NCI-H2227 treated with DMSO at 0.1 percent for 48 hours (cell line): ENCODE results near the gene ZDHHC19.
"Not testable (repeated sequence)": the region's sequence is repeated elsewhere in the genome, so short reads cannot be mapped to it uniquely, and the experiment has no call there.

Experiments
- DNase-seq: peaks from one replicate; lab custom pipeline; 2025; lab: John Stamatoyannopoulos, UW

Gene ZDHHC19

DNA sequence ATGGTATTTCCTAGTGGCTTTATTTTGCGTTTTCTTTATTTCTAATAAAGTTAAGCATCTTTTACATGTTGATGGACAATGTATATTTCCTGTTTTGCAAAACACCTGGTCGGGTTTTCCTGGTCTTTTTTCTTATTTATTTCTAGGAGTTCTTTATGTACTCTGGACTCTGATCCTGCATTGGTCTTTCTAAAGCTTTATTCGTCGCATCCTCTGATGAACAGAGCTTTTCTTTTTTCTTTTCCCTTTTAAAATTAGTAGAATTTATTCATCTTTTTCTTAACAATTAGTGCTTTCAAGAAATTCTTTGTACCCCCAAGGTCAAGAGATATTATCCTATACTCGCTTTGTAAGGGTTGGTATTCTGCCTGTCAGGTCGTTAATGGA, 32.2 kb downstream of the ZDHHC19 start:
- DNase-seq = no peak

DNA sequence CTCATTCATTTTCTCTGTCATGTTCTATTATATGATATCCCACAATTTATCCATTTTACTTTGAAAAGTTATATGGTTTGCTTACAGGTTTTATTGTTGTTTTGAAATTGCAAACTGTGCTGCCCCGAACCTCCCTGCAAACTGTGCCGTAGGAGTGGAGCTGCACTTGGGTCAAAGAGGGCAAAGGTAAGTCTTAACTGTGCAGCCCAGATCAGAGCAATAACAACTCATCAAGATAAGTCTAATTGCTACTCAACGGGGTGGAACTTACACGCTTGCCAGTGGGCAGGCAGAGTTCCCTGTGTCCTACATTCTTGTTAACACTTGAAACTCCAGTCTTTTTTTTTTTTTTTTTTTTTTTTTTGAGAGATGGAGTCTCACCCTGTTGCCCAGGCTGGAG, 33.2 kb downstream of the ZDHHC19 start:
- no peak for DNase-seq

DNA sequence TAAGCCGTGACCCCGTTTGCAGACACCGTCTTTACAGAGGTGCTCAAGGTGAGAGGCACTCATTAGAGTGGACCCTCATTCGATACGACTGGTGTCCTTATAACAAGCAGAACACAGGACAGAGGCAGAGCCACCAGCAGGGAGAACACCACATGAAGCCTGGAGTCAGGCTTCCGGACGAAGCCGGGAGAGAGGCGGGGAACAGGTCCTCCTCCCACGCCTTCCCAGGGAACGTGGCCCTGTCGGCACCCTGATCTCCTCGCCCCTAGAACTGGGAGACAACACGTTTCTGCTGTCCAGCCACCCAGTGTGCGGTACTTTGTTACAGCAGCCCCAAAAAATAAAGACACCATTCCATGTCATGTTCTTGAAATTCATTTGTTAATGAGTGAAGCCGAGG, 33.6 kb downstream of the ZDHHC19 start:
- no peak for DNase-seq

DNA sequence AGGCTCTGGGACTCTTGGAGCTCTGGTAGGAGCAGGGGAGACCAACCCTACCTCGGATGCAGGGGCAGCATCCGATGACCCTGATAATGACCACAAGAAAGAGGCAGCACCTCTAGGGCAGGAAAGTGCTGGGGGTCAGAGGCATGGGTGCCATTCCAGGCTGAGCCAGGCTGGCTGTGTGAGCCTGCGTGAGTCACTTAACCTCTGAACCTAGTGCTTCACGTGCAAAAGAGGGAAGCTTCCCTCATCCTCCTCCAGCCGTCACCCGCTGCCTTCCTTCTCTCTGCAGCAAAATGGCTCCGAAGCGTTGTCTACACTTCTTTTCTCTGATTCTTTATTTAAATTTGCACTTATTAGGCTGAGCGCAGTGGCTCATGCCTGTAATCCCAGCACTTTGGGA, 35.5 kb downstream of the ZDHHC19 start:
- DNase-seq = no peak

DNA sequence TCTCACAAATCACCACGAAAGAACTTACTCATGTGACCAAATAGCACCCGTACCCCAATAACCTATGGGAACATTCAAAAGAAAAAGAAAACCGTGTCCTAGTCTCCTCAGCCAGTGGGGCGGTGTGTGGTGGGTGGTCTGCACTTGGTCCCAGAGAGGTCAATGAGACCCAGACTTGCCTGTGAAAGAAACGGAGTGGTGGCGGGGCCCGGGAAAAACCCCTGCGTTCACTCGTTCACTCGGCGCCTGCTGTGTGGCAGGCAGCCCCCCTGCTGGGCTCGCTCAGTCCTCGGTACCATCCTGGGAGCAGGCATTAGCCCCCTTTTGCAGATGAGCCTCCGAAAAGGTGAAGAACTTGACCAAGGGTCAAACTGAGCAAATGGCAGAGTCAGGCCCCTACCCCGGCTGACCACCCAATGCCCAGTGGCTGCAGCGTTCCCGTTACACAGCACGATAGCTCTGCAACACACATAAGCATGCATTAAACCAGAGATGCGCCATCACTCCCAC, 36.0 kb downstream of the ZDHHC19 start:
- no peak for DNase-seq

DNA sequence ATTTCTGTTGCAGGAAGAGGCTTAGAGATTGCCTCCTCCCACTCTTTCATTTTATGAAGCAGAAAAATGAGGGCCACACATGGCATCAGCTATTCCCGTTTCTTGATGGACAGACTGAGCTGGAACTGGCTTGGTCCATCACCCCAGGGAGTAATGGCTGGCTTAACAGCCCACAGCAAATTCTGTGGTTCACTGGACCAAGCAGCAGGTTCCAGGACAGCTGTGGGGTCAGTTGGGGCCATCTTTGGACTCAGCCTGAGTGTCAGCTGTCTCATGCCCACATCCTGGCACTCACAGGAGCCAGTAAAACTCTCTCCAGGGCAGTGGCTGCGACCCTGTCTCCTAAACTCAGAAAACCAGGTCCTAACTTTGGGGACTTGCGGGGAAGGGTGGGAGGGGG, 36.5 kb downstream of the ZDHHC19 start:
- no peak for DNase-seq

DNA sequence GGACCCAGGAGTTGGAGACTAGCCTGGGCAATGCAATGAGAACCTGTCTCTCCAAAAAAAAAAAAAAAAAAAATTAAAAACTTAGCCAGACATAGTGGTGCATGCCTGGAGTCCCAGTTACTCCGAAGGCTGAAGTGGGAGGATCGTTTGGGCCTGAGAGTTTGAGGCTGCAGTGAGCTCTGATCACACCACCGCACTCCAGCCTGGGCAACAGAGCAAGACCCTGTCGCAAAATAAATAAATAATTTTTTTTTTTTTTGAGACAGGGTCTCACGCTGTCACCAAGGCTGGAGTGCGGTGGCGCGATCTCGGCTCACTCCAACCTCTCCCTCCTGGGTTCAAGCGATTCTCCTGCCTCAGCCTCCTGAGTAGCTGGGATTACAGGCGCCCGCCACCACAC, 40.9 kb downstream of the ZDHHC19 start:
- not testable (repeated sequence) for DNase-seq

DNA sequence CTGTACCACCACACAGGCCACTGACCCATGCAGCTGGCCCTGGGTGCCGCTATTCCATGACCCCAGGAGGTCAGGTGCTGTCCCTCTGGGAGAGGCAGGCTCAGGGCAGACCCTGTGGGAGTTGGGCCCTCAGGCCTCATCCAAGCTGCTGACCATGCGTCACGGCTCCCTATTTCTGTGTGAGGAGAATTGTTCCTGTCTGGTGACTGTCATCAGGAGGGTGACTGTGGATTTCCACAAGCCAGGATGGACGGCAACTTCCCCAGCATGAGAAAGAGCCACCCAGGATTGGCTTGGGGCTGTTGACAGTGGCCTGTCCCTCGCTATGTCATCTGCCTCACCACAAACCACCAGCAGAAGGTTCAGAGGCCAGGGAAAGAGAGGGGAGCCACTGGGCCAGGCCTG, 41.4 kb downstream of the ZDHHC19 start:
- DNase-seq = no peak

DNA sequence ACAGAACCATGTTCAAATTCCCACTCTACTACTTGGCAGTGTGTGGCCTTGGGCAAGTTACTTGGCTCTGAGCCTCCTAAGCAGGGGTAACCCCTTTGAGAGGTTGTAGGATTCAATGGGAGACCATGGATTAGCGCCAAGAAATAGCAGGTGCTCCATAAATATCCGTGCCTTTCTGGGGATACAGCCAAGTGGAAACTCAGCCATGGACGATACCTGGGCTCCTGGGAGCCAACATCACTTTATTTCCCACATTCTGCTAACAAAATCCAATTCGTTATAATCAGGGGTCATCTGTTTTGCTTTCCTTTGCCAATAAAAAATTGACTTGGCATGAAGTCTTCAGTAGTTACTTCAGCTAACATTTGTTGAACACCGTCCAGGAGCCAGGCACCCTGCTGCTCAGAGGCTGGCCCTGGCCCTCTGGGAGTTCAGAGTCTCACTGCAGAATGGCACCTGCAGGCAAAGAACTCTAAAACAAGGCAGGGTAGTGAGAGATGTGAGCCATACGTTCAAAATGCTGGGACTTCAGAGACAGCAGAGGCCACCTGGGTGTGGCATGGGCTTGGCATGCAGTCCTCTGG, 42.3 kb downstream of the ZDHHC19 start:
- no peak for DNase-seq

DNA sequence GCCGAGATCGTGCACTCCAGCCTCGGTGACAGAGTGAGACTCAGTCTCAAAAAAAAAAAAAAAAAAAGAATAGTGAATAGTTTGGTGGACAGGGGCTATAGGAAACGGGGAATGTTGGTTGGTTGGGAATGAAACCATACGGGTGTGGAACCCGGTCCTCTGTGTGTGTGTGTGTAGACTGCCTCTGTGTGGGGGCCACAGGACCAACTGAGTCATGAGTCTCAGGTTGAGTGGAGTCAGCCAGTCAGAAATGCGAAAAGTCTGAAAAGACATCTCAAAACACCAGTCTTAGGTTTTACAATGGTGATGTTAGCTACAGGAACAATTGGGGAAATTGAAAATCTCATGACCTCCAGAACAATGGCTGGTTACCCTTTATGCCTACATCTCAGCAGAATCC, 44.5 kb downstream of the ZDHHC19 start:
- no peak for DNase-seq

DNA sequence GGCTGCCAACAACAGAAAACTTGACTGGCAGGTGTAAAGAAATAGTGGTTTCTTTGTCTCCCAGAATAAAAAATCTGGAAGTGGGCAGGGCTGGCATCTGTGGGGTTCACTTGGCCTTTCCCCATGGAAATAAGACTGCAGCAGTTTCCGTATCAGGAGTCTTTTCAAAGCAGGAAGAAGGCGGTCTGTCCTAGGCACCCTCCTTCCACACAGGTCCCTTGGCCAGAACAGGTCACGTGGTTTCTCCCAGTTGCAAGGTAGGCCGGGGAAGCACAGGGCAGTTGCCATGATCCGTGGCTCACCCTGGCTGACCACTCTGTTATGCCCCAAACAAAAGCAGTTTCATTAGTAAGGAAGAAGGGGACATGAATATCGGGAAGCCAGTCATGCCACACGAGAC, 45.4 kb downstream of the ZDHHC19 start:
- DNase-seq = no peak

DNA sequence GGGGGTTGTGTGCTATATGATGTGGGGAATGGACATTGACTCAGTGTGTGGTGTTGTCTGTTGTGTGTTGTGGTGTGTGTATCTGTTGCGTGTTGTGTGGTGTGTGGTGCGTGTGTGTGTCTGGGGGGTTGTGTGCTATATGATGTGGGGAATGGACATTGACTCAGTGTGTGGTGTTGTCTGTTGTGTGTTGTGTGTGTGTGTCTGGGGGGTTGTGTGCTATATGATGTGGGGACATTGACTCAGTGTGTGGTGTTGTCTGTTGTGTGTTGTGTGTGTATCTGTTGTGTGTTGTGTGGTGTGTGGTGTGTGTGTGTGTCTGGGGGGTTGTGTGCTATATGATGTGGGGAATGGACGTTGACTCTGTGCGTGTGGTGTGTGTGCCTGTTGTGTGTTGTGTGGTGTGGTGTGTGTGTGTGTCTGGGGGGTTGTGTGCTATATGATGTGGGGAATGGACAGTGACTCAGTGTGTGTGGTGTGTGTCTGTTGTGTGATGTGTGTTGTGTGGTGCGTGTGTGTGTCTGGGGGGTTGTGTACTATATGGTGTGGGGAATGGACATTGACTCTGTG, 46.1 kb downstream of the ZDHHC19 start:
- DNase-seq = not testable (repeated sequence)

DNA sequence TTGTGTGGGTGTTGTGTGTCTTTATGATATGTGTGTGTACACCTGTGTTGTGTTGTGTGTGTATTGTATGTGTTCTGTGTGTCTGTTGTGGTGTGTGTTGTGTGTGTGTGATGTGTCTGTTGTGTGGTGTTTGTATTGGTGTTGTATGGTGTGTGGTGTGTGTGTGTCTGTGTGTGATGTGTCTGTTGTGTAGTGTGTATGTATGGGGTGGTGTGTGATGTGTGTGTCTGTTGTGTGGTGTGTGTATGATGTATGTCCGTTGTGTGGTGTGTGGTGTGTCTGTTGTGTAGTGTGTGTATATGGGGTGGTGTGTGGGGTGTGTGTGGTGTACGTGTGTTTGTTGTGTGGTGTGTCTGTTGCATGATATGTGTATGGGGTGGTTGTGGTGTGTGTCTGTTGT, 46.6 kb downstream of the ZDHHC19 start:
- DNase-seq = no peak

DNA sequence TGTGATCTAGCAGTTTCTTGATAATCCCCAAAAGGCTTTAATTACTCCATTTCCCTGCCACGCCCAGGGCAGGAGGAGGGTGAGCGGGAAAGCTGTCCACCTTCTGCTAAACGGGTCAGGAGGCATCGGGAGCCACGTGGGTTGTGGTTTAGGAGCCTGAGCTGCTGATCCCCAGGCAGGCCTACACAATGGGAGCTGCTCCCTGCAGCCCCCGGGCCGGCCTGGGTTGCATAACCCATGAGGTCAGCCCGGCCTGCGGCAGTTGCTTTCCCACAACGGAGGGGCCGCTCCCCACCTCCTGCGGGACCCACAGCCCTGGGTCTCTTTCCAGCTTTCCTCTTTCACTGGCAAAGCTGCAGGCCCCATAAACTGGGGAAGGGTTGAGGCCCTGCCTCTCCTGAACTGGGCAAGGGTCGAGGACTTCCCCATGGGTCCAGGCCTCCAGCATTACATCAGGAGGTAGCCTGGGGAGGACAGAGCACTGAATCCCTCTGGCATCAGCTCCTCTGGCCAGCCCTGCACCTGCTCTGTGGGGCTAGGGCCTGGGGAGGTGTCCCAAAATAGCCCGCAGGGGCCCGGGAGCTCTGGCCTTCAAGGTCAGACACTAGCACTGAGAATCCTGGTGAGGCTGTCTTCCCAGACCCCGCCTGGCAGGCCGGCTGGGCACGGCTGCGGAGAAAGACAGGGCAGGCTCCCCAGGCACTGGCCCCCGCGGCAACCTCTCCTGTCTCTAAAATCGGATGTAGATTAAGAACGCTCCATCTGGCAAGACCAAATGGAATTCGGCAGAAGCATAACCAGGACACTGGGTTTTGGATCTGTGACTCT, 47.3 kb downstream of the ZDHHC19 start:
- DNase-seq = no peak

DNA sequence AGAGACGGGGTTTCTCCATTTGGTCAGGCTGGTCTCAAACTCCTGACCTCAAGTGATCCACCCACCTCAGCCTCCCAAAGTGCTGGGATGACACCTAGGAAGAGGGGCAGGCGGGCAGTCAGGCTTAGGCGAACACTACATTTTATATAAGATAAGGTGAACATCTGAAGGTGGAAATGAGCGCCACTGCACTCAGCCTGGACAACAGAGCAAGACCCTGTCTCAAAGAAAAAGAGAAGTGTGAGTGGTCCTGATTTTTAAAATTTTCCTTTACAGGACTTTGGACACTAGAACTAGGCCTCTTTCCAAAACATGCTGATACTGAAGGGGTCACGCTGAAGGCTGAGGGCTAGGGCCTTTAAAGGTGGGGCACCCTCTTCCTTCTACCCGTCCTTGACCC, 48.0 kb downstream of the ZDHHC19 start:
- DNase-seq = no peak

DNA sequence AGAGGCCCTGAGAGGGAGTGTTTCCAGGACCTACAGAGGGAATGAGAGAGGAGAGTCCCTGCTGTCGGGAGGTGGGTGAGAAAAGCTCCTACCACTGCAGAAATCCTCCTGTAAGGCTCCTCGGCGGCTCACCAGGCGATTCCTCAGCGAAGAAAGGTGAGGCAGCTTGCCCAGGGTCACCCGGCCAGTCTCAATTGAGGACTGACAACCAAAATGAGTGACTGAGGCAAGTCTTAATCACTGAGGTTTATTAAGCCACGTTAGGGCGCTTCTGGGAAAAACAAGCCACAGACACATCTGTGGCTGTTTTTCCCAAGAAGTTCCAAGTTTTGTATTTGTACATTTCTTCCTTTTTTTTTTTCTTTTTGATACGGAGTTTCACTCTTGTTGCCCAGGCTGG, 48.5 kb downstream of the ZDHHC19 start:
- DNase-seq = no peak

DNA sequence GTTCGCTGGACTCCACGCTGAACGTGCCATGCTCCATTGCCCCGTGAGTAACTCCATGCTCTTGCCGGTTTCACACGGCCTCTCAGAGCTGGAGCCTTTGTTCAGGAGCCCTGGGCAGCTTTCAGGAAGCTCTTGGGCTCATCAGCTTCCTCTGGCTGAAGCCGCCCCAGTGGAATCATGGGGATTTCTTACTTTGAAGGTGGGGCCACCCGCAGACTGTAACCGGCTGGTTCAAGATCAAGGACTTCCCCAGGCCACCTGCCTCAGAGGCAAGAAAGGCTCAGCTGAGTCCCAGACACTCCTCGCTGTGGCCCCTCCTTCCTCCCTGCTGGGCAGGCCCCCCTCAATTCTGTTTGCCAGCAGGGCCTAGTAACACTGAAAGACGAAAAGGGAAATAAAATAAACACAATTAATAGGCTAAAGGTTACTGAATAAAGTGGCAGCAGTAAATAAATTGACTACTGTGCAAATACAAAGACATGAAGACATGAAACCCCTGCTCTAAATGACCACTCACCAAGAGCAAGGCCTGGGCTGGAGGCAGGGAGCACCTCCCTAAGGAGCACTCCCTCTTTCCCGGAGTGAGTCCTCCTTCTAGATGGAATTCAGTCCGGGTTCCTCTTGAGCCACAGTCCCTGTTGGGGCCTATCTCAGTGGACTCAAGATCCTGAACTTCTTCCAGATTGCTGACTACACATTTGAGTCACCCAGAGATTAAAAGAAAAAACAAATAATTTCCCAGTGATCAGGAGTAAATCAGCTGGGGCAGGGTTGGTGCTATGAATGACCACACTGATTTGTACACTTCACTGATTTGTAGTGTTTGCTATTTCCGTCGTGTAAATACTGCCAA, 51.0 kb downstream of the ZDHHC19 start:
- DNase-seq = no peak

DNA sequence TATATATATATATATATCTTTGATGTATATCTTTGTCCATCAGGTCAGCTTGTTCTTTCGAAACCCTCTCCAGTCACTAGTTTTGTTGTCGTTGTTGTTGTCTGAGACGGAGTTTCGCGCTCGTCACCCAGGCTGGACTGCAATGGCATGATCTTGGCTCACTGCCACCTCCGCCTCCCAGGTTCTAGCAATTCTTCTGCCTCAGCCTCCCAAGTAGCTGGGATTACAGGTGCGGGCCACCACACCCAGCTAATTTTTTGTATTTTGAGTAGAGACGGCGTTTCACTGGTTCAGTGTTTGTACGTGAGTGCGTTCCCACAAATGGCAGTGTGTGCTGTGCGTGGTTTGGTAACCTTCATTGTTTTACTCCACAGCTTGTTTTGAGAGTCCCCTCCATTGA, 51.7 kb downstream of the ZDHHC19 start:
- no peak for DNase-seq

DNA sequence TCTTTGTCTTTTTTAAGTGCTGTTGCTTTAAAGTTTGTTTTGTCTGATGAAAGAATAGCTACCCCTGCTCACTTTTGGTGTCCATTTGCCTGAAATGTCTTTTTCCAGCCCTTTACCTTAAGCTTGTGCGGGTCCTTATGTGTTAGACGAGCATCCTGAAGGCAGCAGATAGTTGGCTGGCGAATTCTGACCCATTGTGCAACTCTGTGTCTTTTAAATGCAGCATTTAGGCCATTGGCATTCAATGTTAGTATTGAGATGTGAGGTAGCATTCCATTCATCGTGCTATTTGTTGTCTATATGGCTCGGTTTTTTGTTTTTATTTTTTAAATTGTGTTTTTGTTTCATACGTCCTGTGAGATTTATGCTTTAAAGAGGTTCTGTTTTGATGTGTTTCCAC, 55.0 kb downstream of the ZDHHC19 start:
- DNase-seq = no peak

DNA sequence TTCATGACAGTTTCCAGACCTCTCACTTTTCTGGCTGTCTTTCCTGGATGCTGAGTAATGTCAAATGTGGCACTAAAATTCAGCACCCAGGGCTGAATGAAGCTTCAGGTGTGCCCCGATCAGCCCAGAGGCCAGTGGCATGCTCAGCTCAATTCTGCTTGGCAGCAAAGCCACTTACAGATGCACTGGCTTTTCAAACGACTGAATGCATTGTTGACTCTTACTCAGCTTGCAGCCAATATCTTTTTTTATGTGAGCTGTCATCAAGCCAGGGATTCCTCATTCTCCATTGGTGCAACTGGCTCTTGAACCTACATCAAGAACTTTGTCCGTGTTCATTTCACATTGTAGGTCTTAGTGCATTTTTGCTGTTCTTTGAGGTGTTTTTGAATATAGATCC, 60.7 kb downstream of the ZDHHC19 start:
- no peak for DNase-seq

DNA sequence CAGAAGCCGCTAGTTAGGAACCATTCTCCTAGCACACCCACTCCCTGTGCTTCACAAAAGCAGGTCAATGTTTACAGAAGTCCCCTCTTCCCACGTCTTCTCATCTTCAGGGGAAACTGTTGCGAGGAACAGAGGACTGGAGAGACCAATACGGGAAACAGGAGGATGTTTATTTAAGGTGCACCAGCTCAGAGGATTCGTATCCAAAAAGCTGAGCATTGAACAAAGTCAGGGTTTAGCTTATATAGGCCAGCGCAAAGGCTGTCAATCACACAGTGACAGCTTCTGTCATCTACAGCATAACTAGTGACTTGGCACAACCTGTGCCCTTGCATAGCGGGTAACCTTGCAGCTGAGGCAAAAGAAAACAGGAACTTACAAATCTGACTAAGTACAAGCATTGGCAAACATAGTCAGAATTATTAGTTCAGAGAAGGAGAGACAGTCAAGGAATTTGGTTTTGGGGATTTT, 61.3 kb downstream of the ZDHHC19 start:
- no peak for DNase-seq

DNA sequence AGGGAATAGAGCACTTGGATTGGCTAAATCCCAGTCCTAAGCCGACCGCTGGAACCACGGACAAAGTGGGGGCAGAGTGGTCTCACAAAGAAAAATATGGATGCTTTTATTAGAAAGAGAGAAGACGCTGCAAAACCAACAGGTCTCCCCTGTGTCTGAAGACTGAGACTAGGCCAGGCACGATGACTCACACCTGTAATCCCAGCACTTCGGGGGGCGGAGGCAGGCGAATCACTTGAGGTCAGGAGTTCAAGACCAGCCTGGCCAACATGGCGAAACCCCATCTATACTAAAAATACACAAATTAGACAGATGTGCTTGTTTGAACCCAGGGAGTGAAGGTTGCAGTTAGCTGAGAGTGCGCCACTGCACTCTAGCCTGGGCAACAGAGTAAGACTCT, 61.8 kb downstream of the ZDHHC19 start:
- no peak for DNase-seq
